ENCODE results near the gene CYP8B1. TPM values are rescaled to one million over a fixed set of nuclear protein-coding genes. Genes with fewer than 3 reads are reported as not detected.
A peak's percentile ranks its signal among the peaks of the same experiment; 100 is the strongest.

Gene CYP8B1
- total and polyA plus RNA-seq, 3 experiments from 2014 or later: not detected

- Histone ChIP-seq H3K9me3 (ENCODE audit: low read length) (no peaks in the 10 kb centered on the region), H3K36me3 (ENCODE audit: insufficient read depth, low read length) (no peaks in the 10 kb centered on the region), H3K4me1 (ENCODE audit: insufficient read depth, low read length) (peaks cover 10% of the 10 kb centered on the region), H3K27ac (ENCODE audit: low read depth, low read length) (peak overlapping the region; percentile 34), H3K27me3 (ENCODE audit: insufficient read depth, low read length, poor library complexity, severe bottlenecking) (no peaks in the 10 kb centered on the region), H3K4me3 (ENCODE audit: low read length) (peak overlapping the region; percentile 51)
- Mint-ChIP-seq H3K27me3 (peaks cover 2 to 5% of the 10 kb centered on the region in 2 donors), H3K4me1 (peaks cover 9 to 17% (median 12%) of the 10 kb centered on the region in 3 donors), H3K36me3 (no peaks in the 10 kb centered on the region), H3K4me3 (peak overlapping the region; percentile 77 to 91 (median 82)), H3K9me3 (no peaks in the 10 kb centered on the region), H3K27ac (peak overlapping the region; percentile 25 to 96 (median 88))
- peak; percentile 80 to 91 (median 85) for DNase-seq
- POLR2A ChIA-PET: no interaction called here
- CTCF ChIA-PET: interaction anchor here (0.6 to 1.9 kb wide), 9 partner anchors 35 to 223 kb away, joined by 3 to 19 read pairs (median 4); no protein-coding TSS in a partner anchor
These were observed 5.1 kb upstream of the CYP8B1 start for GRCh38 chr3:42880601-42881451.

- H3K9me3 Mint-ChIP-seq: no peaks in the 10 kb centered on the region
- DNase-seq: no peak
- Histone ChIP-seq H3K27ac (ENCODE audit: low read depth, low read length) (no peak overlapping the region), H3K4me3 (ENCODE audit: low read length) (peak overlapping the region; percentile 51), H3K27me3 (ENCODE audit: insufficient read depth, low read length, poor library complexity, severe bottlenecking) (no peaks in the 10 kb centered on the region), H3K36me3 (ENCODE audit: insufficient read depth, low read length) (no peaks in the 10 kb centered on the region), H3K9me3 (ENCODE audit: low read length) (no peaks in the 10 kb centered on the region), H3K4me1 (ENCODE audit: insufficient read depth, low read length) (peaks cover 10% of the 10 kb centered on the region)
- H3K27me3 Mint-ChIP-seq: peaks cover 2% of the 10 kb centered on the region in 2 donors
- H3K4me1 Mint-ChIP-seq: peaks cover 9 to 17% (median 12%) of the 10 kb centered on the region in 3 donors
- peak overlapping the region; percentile 25 to 96 (median 84) for H3K27ac Mint-ChIP-seq
- ChIA-PET CTCF (no interaction called here), POLR2A (no interaction called here)
- H3K4me3 Mint-ChIP-seq: peak overlapping the region; percentile 76 to 91 (median 81)
- no peaks in the 10 kb centered on the region for H3K36me3 Mint-ChIP-seq
These were observed 4.5 kb upstream of the CYP8B1 start for GRCh38 chr3:42880183-42880582.

- no peaks in the 10 kb centered on the region for H3K27me3 ChIP-seq (ENCODE audit: insufficient read depth, low read length, poor library complexity, severe bottlenecking)
These were observed 2.2 kb upstream of the CYP8B1 start for GRCh38 chr3:42877881-42878280.

GRCh38 chr3:42876940-42877720 lies 1.5 kb upstream of the CYP8B1 start:
- H3K4me3 ChIP-seq (ENCODE audit: low read length): no peak overlapping the region
- H3K36me3 ChIP-seq (ENCODE audit: insufficient read depth, low read length): no peaks in the 10 kb centered on the region
- H3K4me1 ChIP-seq (ENCODE audit: insufficient read depth, low read length): peaks cover 10% of the 10 kb centered on the region
- Mint-ChIP-seq H3K27me3 (peaks cover 3 to 7% of the 10 kb centered on the region in 2 donors), H3K4me1 (peaks cover 9 to 17% (median 12%) of the 10 kb centered on the region in 3 donors), H3K9me3 (no peaks in the 10 kb centered on the region), H3K27ac (peak overlapping the region in 1 of 8 donors; percentile 16), H3K36me3 (no peaks in the 10 kb centered on the region), H3K4me3 (no peak overlapping the region)
- H3K27ac ChIP-seq (ENCODE audit: low read depth, low read length): no peak overlapping the region
- no peaks in the 10 kb centered on the region for H3K27me3 ChIP-seq (ENCODE audit: insufficient read depth, low read length, poor library complexity, severe bottlenecking)
- no peaks in the 10 kb centered on the region for H3K9me3 ChIP-seq (ENCODE audit: low read length)
- CTCF ChIA-PET: interaction anchor here (0.9 kb wide), 1 partner anchor 8 kb away, joined by 3 read pairs; no protein-coding TSS in a partner anchor
- DNase-seq: no peak
- POLR2A ChIA-PET: no interaction called here

More at GRCh38 chr3:42877881-42878280, 2.2 kb upstream of the CYP8B1 start:
- H3K4me3 ChIP-seq (ENCODE audit: low read length): no peak overlapping the region
- CTCF ChIA-PET: interaction anchor here (0.9 to 1.9 kb wide), 2 partner anchors 8 to 97 kb away, joined by 3 to 9 read pairs; no protein-coding TSS in a partner anchor
- Mint-ChIP-seq H3K4me3 (no peak overlapping the region), H3K27ac (peak overlapping the region in 1 of 8 donors; percentile 19), H3K9me3 (no peaks in the 10 kb centered on the region), H3K36me3 (no peaks in the 10 kb centered on the region), H3K27me3 (peaks cover 0 to 3% of the 10 kb centered on the region in 2 donors), H3K4me1 (peaks cover 9 to 17% (median 12%) of the 10 kb centered on the region in 3 donors)
- no peak overlapping the region for H3K27ac ChIP-seq (ENCODE audit: low read depth, low read length)
- H3K4me1 ChIP-seq (ENCODE audit: insufficient read depth, low read length): peaks cover 10% of the 10 kb centered on the region
- no peaks in the 10 kb centered on the region for H3K9me3 ChIP-seq (ENCODE audit: low read length)
- POLR2A ChIA-PET: no interaction called here
- no peaks in the 10 kb centered on the region for H3K36me3 ChIP-seq (ENCODE audit: insufficient read depth, low read length)
- no peak for DNase-seq

GRCh38 chr3:42876401-42876800 lies 722 bp upstream of the CYP8B1 start:
- ChIA-PET POLR2A (no interaction called here), CTCF (no interaction called here)
- no peaks in the 10 kb centered on the region for H3K36me3 Mint-ChIP-seq
- peaks cover 9% of the 10 kb centered on the region for H3K4me1 ChIP-seq (ENCODE audit: insufficient read depth, low read length)
- no peak overlapping the region for H3K4me3 ChIP-seq (ENCODE audit: low read length)
- peaks cover 8 to 13% (median 9%) of the 10 kb centered on the region in 3 donors for H3K4me1 Mint-ChIP-seq
- H3K4me3 Mint-ChIP-seq: no peak overlapping the region
- no peak overlapping the region for H3K27ac ChIP-seq (ENCODE audit: low read depth, low read length)
- no peak overlapping the region for H3K27ac Mint-ChIP-seq
- peaks cover 3 to 7% of the 10 kb centered on the region in 2 donors for H3K27me3 Mint-ChIP-seq
- H3K9me3 Mint-ChIP-seq: no peaks in the 10 kb centered on the region
- no peaks in the 10 kb centered on the region for H3K36me3 ChIP-seq (ENCODE audit: insufficient read depth, low read length)
- DNase-seq: no peak
- no peaks in the 10 kb centered on the region for H3K9me3 ChIP-seq (ENCODE audit: low read length)
- no peaks in the 10 kb centered on the region for H3K27me3 ChIP-seq (ENCODE audit: insufficient read depth, low read length, poor library complexity, severe bottlenecking)

- Mint-ChIP-seq H3K27ac (no peak overlapping the region), H3K4me3 (no peak overlapping the region), H3K36me3 (no peaks in the 10 kb centered on the region), H3K9me3 (no peaks in the 10 kb centered on the region), H3K27me3 (peaks cover 3 to 7% of the 10 kb centered on the region in 2 donors), H3K4me1 (peaks cover 0 to 3% (median 0%) of the 10 kb centered on the region in 3 donors)
- DNase-seq: no peak
- Histone ChIP-seq H3K9me3 (ENCODE audit: low read length) (no peaks in the 10 kb centered on the region), H3K4me3 (ENCODE audit: low read length) (no peak overlapping the region), H3K4me1 (ENCODE audit: insufficient read depth, low read length) (no peaks in the 10 kb centered on the region), H3K27me3 (ENCODE audit: insufficient read depth, low read length, poor library complexity, severe bottlenecking) (no peaks in the 10 kb centered on the region), H3K27ac (ENCODE audit: low read depth, low read length) (no peak overlapping the region), H3K36me3 (ENCODE audit: insufficient read depth, low read length) (no peaks in the 10 kb centered on the region)
- ChIA-PET POLR2A (no interaction called here), CTCF (no interaction called here)
These were observed 930 bp downstream of the CYP8B1 start for GRCh38 chr3:42874749-42875148.

- Mint-ChIP-seq H3K4me3 (no peak overlapping the region), H3K4me1 (no peaks in the 10 kb centered on the region), H3K36me3 (no peaks in the 10 kb centered on the region), H3K27ac (no peak overlapping the region), H3K9me3 (no peaks in the 10 kb centered on the region), H3K27me3 (peaks cover 3 to 7% of the 10 kb centered on the region in 2 donors)
- no peak overlapping the region for H3K27ac ChIP-seq (ENCODE audit: low read depth, low read length)
- POLR2A ChIA-PET: no interaction called here
- no peaks in the 10 kb centered on the region for H3K4me1 ChIP-seq (ENCODE audit: insufficient read depth, low read length)
- no peaks in the 10 kb centered on the region for H3K9me3 ChIP-seq (ENCODE audit: low read length)
- DNase-seq: no peak
- no peak overlapping the region for H3K4me3 ChIP-seq (ENCODE audit: low read length)
- CTCF ChIA-PET: no interaction called here
- H3K36me3 ChIP-seq (ENCODE audit: insufficient read depth, low read length): no peaks in the 10 kb centered on the region
- no peaks in the 10 kb centered on the region for H3K27me3 ChIP-seq (ENCODE audit: insufficient read depth, low read length, poor library complexity, severe bottlenecking)
These were observed 2.3 kb downstream of the CYP8B1 start for GRCh38 chr3:42873221-42873982.
